Stimulated activated CD8-positive, alpha-beta memory T cell treated with anti-CD3 and anti-CD28 coated beads, Interleukin-7, amount 100 ng/mL, for 4 hours (primary cell): ENCODE measurements around the gene CTSE.
"Not testable (repeated sequence)": the region's sequence is repeated elsewhere in the genome, so short reads cannot be mapped to it uniquely, and the experiment has no call there.

Source experiments
- DNase-seq, 2 donors: peaks; one replicate each; pipeline ENCODE4 v3.0.0-alpha.2; 2020; ENCODE audit warnings: low read depth in 2 of 2

The CTSE gene

DNA sequence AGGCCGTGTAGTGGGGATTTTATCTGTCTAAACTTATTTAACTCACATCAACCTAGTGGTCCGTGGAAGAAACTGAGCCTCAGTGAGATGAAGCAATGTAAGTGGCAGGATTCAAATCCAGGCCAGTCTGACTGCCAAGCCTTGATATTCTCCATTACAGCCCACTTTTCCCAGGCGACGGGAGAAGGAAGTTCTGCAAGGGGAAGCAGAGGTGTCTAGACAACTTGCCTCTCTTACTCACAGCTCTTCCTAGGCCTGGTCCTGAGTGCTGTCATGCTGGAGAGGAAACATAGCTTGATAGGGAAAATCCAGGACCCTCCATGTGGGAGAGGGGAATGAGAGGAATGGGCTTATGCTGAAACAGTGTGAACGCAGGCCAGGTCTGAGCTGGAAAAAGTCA is 9.1 kb downstream of the CTSE start:
- DNase-seq = no peak

DNA sequence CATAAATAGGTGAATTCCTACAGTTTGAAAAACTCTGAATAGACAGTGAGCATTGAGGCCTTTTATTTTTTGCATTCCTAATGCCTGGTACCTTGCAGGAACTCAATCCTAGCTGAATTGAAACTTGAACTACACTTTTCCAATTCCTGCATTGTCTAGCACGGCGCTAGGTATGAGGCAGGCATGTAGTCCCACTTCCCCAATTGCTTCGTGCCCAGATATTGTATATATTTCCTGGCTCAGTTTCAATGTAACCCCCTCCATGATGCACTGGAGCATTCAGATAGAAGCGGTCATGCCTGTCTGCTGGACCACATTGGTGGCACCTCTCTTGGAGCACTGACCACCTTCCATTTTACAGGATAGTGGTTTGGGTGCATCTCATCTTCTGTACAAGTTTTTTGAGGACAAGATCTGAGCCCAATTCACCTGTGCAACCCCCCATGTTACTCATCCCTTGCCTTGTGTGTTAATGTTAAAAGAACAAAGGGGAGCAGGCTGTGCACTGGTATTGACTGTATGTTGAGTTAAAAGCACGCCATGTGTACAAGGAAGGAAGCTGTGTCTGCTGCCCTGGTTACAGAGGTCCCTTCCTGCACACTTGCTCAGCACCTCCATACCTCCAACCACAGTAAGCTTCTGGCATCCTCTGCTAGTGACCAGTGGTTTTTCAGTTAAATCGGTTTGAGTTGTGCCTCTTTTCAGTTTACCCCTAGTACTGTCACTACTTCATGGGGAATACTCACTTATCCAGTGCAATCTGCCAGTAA is 10.5 kb downstream of the CTSE start:
- DNase-seq = no peak

DNA sequence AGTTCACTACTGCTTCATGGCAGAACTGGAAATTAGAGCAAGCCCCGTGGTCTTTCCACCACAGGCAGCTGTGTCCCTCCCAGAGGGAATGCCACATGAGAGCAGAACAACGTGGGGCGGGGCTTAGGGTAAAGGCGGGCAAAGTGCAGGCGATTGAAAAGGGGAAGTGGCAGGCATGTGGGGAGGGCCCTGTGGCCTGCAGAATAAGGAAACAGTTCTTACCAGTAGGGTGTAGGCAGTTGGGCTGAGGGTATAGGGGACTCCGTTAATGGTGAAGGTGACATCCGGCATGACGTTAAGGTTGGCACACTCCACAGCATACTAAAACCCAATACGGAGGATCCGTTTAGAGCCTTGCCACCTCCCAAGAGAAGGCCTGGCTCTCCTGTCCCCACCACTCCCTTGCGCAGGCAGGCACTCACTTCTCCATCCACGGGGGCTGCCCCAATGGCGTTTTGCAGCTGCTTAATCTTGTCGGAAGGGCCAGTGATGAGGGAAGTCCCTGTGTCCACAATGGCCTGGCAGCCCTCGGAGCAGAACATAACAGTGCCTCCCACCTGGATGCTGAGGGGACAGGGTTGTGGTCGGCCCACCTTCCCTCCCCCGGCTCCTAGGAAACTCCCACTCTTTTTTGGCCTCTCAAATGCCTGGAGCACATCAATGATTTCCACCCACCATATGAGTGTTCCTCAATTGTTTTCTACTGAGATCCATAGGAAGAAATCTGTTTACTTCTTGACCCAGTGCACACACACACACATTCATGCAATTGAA is 11.4 kb downstream of the CTSE start:
- DNase-seq = peak in 1 of 2 donors; percentile 27

DNA sequence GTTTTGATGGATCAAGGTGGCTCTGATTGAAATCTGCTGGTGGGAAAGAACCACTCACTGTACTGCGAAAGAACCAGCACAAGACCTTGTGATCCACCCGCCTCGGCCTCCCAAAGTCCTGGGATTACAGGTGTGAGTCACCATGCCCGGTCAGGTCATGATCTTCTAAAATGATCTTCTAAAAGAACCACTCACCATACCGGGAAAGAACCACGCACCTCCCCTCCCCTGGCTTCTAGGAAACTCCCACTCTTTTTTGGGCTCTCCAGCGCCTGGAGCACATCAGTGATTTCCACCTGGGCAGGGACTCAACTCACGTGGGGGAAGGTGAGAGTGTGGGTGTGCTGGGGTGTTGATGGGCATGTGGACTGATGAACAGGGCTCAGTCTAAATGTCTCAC is 12.6 kb downstream of the CTSE start:
- peak in 1 of 2 donors; percentile 24 for DNase-seq

DNA sequence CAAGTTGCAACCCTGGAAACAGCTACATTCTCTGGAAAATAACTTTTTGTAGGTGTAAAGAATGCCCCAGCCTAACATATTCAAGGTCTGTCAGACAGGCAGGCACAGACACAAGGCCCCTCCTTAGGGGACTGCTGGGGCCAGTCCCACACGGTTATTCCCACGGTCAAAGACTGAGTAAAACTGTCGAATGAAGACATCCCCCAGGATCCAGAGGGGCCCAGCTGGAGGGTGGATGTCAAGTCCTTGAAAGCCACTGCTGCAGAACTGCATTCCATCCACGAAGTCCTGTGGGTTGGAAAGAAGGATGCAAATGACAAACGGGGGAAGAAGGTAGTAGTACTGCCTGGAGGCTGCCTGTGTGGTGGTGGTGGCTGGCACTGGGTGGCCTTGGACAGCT is 13.6 kb downstream of the CTSE start:
- DNase-seq = no peak

DNA sequence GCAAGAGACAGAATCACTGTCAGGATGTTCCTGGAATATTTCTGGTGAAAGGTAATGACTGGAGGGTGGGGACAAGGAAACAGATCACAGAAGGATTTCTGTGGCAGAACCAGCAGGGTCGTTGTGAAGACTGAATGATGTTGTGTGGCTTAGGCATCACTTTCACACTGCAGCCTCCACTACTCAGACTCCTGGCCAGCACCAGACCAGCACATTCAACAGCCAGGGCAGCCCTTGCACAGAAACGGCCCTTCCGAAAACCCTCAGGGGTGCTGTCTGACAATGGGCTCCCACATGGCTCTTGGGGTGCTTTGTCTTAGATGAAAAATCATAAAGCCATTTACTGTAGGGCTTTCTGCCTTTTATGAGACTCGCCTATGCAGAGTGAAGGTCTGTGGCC is 16.7 kb downstream of the CTSE start:
- DNase-seq = no peak

DNA sequence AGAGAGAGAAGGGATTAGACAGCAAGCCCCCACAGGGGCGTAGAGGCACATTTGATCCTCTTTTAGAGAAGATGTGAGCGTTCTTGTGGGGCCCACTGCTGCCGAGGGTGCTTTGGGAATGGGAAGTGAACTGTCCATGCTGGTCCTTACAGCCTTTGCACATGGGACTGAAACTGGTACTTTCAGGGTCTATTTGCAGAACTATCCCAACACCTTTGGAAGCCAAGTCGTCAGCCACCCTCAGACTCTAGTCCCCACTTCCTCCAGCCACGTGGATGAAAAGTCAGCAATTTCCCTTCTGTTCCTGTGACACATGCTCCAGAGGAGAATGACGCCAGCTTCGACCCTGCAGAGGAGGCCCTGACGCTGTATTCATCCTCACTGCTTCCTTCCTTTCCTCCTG is 17.9 kb downstream of the CTSE start:
- DNase-seq = no peak

DNA sequence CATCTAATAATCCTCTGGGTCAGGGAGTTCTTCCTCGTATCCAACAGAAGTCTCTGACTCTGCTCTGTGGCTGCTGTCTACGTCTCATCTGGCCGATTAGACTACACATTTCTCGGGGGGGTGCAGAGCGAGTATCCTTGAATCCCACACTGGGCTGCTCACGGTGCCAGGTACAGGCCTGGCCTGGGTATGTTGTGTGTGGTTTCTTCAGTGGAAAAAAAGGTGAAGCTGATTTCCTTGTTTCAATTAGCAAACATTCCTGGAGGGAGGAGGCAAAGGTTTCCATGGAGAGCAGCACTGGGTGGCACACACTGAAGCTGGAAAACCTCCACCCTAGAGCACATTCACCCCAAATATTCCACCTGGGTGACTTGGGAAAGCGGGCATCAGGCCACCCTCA is 18.5 kb downstream of the CTSE start:
- DNase-seq = no peak

DNA sequence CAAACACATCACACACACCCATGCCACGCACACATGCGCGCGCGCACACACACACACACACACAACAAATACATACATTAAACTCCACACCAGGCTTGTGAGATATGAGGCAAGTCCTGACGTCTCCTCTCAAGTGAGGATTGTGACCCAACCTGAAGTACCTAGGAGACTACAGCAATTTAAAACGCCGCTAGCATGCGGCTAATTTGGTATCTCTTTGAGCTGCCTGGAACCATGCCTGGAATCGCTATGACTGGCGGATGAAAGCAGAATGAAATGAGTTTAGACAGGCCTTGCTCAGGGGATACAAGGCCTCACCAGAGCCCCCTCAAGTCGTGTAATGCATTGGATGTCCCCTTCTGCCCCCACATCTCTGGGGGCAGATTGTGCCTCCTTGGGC is 18.9 kb downstream of the CTSE start:
- DNase-seq = no peak

DNA sequence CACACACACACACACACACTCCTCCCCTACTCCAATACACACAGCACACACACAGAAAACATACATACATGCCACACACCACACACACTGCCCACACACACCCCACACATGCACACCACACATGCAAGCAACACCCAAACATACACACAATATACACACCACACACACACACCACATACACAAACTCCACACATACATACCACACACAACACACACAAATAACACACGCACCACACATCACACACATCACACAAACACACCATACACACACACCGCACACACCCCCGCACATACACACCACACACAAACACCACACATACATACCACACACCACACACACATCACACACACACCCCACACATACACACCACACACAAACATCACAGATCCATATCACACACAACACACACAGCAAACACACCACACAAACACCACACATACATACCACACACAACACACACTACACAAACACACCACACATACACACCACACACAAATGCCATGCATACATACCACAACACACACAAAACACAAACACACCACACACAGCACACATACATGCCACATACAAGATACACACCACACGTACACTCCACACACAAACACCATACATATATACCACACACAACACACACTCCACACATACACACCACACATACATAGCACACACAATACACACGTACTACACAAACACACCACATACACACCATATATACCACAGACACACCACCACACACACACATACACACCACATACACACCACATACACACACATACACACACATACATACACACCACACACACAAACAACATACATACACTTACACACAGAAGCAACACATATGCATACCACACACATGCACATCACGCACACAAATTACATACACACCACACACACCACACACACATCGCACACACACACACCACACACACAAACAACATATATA is 19.6 kb downstream of the CTSE start:
- no peak for DNase-seq

DNA sequence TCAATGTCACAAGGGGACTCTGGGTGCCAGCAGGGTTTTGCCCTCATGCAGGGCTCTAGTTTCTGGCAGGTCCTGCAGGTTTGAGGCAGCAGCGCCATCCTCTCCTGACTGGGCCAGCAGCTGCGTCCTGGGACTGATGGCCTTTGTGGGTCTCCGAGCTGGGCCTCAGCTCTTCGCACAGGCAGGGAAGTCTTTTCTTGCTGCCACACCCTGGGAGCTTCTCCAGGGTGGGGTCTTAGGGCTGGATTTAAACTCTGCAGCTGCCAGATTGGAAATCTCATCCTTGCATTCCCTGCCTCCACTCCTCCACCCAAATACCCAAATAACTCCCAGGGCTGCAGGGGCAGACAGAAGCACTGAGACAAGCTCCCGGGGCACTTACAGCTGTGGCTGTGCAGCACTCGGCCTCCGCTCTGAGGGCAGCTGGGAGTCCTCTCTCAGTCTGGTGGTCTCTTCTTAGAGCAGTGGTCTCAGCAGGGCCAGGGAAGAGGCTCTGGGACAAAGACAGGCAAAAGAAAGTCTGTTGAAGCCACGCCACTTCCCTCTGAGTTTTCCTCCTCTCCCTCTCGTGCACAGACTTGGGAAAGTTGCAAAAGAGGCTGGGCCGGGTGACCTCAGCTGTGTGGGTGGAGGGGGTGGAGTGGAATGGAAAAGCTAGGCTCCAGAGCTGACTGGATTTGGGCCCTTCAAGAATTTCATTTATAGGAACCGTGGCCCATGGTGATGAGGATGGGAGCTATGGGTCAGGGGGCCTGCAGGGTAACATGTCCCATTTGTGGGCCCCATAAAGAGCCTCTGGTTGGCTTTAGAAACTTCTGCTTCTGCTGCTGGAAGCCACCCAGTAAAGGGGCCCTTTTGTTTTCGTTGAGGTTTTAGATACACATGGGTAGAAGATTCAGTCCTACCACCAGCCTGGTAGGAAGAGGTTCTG is 20.6 kb downstream of the CTSE start, which contains the start of gene RAB7B:
TSS of gene RAB7B (minus strand) at position 525 of the 931 bp plus-strand sequence. CDS start 9,260 bp downstream, outside the sequence.
- no peak for DNase-seq

DNA sequence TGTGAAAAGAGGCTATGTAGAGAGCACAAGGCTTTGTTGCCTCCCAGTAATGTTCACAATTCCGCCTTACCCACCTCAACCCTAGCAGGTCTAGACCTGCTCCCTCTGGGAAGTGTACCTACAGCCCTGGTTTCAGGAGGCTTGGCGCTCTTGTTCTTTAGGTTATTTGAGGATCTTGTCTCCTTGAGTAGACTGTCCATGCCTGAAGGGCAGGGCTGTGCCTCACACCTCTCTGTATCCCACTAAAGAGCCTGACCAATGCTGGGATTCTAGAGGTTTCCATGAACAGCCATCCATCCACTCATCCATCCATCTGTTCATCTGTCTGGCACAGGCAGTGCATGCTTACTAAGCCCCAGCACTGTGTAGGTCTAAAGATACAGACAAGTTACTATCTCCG is 21.5 kb downstream of the CTSE start:
- no peak for DNase-seq

DNA sequence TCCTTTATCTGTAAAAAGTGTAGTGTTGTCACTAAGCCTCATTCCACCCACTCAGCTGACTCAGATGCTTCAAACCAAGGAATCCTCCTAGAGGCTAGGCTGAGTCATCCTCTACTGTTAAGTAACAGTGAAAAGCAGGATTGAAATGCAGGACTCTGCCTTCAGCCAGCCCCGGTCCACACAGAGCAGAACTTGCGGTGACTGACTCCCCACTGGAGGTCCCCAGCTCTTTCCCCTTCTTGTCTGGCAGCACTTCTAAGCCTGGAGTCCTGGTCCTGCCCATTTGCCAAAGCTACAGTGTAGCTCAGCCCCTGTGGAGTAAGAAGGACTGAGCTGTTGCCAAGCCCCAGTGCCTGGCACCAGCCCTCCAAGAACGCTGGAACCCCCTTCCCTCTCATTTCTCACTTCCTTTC is 22.2 kb downstream of the CTSE start:
- peak in 1 of 2 donors; percentile 19 for DNase-seq

DNA sequence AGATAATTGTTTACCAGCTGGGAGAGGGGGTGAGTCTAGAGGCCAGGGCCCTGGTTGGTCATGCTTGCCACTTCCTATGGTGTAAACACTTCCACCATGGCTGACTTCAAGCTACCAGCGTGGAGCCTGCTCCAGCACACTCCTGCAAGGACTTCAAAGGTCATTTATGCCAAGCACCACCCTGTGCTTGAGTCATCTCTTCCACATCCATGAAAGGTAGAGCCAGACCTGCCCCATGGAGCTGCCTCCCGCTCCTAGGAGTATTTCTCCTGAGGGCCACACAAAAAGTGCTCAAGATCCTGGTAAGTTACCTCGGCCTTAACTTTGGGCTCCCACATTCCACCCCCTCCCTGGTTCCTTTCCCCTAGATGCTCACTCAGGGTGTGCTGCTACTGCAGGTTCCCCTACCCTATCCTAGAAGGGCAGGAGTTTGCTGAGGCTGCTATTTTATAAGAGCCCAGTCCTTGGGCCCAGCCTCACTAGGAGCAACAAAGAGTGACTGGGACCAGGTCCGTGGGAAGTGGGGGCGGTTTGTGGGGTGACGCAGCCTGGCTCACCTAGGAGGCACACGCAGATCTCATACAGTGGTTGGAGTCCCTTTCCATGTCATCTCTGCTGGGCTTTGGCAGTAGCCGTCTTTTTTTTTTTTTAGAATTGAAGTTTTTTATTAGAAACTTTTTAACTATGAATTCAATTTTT is 22.9 kb downstream of the CTSE start:
- no peak for DNase-seq

DNA sequence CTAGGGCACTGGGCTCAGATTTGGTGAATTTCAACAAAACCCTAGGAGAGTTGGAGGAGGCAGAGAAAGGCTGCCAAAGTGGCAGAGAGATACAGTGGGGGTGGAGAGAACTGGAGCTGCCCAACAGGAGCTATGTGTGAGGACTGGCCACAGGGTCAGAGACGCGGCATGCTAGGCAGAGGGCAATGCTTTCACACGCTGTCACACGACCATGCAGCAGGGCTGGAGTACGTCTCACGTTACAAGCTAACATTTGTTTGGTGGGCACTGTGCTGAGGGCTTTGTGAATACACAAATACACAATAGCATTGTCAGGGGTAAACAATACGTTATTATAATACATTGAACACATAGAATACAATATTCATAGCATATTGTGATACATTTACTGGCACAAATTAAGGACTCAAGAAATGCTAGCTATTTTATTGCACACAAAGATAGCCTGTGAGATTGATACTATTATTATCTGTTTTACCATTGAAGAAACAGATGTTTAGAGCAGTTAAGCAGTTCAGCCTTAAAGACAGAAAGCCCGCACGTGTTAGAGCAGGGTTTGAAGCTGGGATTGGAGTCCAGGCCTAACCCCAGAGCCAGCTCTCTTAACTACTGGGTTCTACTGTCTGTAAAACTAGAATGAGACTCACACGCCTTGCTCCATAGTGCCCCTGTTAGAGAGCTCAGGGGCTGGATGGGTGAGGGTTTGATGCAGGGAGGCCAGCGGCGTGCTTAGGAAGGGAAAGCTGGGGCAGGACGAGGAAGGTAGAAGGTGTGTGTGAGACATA is 25.0 kb downstream of the CTSE start:
- no peak for DNase-seq

DNA sequence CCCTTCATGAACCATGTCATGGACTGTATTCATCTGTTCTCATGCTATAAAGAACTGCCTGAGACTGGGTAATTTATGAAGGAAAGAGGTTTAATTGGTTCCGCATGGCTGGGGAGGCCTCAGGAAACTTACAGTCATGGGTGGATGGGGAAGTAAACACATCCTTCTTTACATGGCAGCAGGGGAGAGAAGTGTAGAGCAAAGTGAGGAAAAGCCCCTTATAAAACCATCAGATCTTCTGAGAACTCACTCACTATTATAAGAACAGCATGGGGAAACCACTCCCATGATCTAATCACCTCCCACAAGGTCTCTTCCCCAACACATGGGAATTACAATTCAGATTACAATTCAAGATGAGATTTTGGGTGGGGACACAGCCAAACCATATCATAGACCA is 27.1 kb downstream of the CTSE start:
- DNase-seq = not testable (repeated sequence)

DNA sequence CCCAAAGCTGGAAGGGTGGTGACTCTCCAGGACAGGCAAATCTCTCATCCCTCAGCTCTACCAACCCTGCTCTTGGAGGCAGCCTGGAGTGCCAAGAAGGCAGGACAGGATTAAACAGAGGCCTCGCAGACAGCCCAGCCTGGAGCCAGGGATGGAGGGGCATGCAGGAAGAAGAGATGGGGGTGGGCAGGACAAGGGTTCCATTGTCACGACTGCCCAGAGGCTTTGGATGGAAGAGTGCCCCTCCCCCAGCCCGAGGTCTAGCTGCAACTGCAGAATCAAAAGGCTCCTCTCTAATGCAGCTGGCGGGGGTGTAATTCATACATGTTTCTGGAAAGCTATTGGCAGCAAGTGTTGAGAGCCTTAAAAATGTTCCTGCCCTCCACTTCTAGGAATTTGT is 29.3 kb downstream of the CTSE start:
- DNase-seq = no peak

DNA sequence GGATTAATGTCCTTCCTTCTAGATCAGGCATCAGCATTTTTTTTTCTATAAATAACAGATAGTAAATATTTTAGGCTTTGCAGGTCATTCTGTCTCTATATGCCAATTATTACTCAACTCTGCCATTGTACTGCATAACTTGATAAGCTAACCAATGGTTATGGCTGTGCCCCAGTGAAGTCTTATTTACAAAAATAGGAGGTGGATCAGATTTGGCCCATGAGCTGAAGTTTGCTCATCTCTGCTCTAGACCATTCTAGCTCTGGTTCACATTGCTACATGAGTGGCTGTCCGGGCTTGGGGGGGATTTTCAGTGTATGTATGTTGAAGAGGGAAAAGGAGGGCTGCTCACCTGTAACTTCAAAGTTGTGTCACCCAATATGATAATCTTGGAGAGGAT is 30.6 kb downstream of the CTSE start:
- DNase-seq = no peak

DNA sequence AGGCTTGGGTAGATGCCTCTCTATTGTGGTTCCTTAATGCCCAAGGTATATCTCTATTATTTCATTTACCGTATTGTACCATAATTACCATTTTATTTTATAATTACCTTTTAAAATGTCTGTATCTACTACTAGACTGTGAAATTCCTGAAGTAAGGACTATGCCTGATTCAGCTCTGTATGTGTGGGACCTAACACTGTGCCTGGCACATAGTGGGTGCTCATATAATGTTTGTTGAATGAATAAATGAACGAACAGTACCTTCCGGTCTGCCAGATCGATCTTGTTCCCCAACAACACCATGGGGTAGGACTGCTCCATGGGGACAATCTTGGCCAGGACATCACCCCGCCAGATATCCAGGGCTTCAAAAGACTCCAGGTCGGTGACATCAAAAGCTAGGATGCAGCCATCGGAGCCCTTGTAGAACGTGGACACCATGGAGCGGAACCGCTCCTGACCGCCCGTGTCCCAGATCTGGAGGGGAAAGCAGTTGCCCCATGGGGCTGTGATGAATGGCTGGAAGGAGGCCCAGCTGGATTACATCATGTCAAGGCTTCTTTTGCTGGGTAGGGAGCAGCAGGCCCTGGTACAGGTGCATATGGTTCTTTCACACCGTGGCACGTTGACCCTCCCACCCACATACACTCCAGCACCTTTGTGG is 31.3 kb downstream of the CTSE start:
- DNase-seq = no peak
